Vagina (tissue), 2 donors: ENCODE data around the gene ASTL. TPM values are rescaled to one million over a fixed set of nuclear protein-coding genes. Genes with fewer than 3 reads are reported as not detected.

Experiments used
- DNase-seq, 2 donors: peaks; one replicate each; pipeline ENCODE4 v3.0.0-alpha.2; 2017; ENCODE audit errors: extremely low spot score in 2 of 2
- H3K27ac ChIP-seq: fragments of 200-600 bp; sonication (generic); one replicate; pipeline ENCODE4 v1.5.1; 2019
- H3K27me3 ChIP-seq: fragments of 200-600 bp; sonication (generic); one replicate; pipeline ENCODE4 v1.5.1; 2019
- H3K36me3 ChIP-seq, 2 donors: fragments of 200-600 bp; sonication (generic); one replicate each; pipeline ENCODE4 v1.5.1; 2017 to 2019
- H3K4me1 ChIP-seq: fragments of 200-600 bp; sonication (generic); one replicate; pipeline ENCODE4 v1.5.1; 2019
- H3K4me3 ChIP-seq, 2 donors: fragments of 200-600 bp; sonication (generic); 1 replicate in 1 of 2; 2 replicates in 1 of 2; pipeline ENCODE4 v1.5.1; 2016 to 2019
- H3K9me3 ChIP-seq: fragments of 200-600 bp; sonication (generic); one replicate; pipeline ENCODE4 v1.5.1; 2019
- POLR2A ChIP-seq, 2 donors: fragments of 450-650 bp; IDR thresholded peaks; one replicate each; pipeline ENCODE4 v1.6.1; 2017; ENCODE audit warnings: antibody characterized with exemption in 2 of 2, mild to moderate bottlenecking in 2 of 2, moderate library complexity in 2 of 2
- POLR2AphosphoS5 ChIP-seq, 2 donors: sonication (generic); formaldehyde crosslinking; IDR thresholded peaks; one replicate each; pipeline ENCODE4 v1.9.0; 2017; ENCODE audit warnings: antibody characterized with exemption in 2 of 2, mild to moderate bottlenecking in 2 of 2, low read depth in 1 of 2; ENCODE audit not compliant: insufficient read depth in 1 of 2
- intact Hi-C: fragments of 100-400 bp; cut with DNase I; formaldehyde crosslinking; loops from one replicate; pipeline ENCODE4 v1.15.1; 2023
- total RNA-seq: library from RNA; depleted of rRNA; stranded (reverse); fragments of >200 nt; gene quantifications from one replicate; pipeline ENCODE4 v1.2.3, GENCODE V29; 2016
- TF ChIP-seq, protein P1 (sequence below), 3 experiments: fragments of 450-650 bp in 2 of 3; fragments of 200-600 bp in 1 of 3; sonication (generic) in 1 of 3; IDR thresholded peaks; one replicate each; pipeline ENCODE4 v1.5.1; 2017 to 2019; ENCODE audit warnings: antibody characterized with exemption in 3 of 3, mild to moderate bottlenecking in 2 of 3, moderate library complexity in 2 of 3

The ASTL gene
- total RNA-seq, 1 donor from 2014 or later = not detected

DNA sequence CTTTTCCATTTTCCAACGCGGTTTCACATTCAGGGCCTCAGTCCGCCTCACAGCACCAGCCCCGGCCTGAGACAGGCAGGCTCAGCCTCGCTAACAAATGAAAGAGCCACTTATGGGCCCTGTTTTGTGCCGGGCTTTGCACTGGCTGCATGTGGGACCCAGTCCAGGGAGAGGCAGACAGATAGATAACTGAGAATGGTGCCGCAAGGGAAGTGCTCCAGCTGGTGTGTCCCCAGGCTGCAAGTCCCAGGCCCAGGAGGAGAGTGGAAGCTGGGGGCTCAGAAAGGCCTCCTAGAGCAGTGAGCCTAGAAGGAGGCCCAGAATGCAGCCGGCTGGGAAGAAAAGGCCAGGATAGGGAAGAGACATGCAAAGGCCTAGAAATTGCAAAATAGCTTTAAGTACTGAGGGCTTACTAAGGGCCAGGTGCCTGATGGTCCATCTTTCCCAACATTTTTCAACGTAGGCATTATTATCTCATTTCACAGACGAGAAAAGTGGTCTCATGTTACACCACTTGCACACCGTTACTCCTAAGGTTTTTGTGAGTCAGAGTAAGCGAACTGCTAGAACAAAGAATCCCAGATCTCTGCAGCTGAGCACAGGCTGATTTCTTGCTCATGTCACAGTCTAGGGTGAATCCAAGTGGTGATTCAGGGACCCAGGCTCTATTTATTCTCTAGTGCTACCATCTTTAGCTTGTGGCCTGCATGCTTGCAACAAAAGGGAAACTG, 47.9 kb downstream of the ASTL start:
- Histone ChIP-seq H3K9me3 (no peaks in the 10 kb centered on the region), H3K4me3 (no peak overlapping the region), H3K4me1 (peaks cover 9% of the 10 kb centered on the region), H3K27ac (no peak overlapping the region), H3K27me3 (no peaks in the 10 kb centered on the region), H3K36me3 (no peaks in the 10 kb centered on the region)
- TF ChIP-seq, protein P1, sequence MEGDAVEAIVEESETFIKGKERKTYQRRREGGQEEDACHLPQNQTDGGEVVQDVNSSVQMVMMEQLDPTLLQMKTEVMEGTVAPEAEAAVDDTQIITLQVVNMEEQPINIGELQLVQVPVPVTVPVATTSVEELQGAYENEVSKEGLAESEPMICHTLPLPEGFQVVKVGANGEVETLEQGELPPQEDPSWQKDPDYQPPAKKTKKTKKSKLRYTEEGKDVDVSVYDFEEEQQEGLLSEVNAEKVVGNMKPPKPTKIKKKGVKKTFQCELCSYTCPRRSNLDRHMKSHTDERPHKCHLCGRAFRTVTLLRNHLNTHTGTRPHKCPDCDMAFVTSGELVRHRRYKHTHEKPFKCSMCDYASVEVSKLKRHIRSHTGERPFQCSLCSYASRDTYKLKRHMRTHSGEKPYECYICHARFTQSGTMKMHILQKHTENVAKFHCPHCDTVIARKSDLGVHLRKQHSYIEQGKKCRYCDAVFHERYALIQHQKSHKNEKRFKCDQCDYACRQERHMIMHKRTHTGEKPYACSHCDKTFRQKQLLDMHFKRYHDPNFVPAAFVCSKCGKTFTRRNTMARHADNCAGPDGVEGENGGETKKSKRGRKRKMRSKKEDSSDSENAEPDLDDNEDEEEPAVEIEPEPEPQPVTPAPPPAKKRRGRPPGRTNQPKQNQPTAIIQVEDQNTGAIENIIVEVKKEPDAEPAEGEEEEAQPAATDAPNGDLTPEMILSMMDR (IDR thresholded peaks at IDR 0.05) = no peak
- TF ChIP-seq POLR2A (IDR thresholded peaks at IDR 0.05) = no peak
- TF ChIP-seq POLR2AphosphoS5 (IDR thresholded peaks at IDR 0.05; ENCODE audit: insufficient read depth in 1 of 2, low read depth in 1 of 2) = no peak
- peak in 1 of 2 donors; percentile 74 for DNase-seq
- intact Hi-C loops = no loop called here

DNA sequence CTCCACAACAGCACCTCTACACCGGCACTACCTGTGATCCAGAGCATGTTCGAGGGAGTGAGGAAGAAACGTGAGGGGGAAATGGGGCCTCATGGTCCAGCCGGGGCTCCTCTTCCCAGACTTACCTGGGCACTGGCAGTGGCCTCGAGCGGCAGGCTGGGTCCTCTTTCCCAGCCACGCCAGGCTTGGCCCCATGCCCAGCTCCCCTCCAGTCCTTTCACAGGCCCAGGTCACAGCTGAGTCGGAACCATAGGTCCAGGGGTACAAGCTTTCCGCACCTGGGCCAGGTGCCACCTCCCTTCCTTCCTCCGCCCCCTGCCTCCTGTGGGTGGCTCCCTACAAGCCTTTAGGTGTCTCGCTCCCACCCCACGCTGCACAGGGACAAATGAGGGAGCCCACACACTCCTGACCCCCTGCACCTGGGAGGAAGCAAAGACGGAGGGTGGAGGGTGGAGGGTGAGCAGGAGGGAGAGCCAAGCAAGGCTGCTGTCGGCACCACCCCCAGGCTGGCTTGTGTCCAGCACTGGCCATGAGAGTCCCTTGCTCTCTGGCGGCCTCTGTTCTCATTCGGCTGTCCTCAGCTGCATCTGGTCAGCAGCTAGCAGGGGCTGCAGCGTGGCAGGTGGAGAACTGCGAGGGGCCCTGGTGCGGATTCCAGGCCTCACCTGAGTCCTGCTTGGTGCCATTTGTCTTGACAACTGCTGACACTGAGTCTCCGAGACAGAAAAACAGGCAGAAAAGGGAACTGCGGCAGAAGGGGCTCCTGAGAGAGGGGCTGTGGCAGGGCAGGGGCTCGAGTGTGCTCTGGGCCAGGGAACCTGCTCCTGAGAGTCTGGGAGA, 48.7 kb downstream of the ASTL start:
- Histone ChIP-seq H3K4me1 (peaks cover 9% of the 10 kb centered on the region), H3K9me3 (no peaks in the 10 kb centered on the region), H3K27ac (no peak overlapping the region), H3K27me3 (no peaks in the 10 kb centered on the region), H3K36me3 (no peaks in the 10 kb centered on the region), H3K4me3 (no peak overlapping the region)
- TF ChIP-seq POLR2A (IDR thresholded peaks at IDR 0.05) (no peak), POLR2AphosphoS5 (IDR thresholded peaks at IDR 0.05; ENCODE audit: insufficient read depth in 1 of 2, low read depth in 1 of 2) (no peak)
- TF ChIP-seq, protein P1 (IDR thresholded peaks at IDR 0.05) = no peak
- intact Hi-C loops = no loop called here
- DNase-seq = peak in 1 of 2 donors; percentile 47

DNA sequence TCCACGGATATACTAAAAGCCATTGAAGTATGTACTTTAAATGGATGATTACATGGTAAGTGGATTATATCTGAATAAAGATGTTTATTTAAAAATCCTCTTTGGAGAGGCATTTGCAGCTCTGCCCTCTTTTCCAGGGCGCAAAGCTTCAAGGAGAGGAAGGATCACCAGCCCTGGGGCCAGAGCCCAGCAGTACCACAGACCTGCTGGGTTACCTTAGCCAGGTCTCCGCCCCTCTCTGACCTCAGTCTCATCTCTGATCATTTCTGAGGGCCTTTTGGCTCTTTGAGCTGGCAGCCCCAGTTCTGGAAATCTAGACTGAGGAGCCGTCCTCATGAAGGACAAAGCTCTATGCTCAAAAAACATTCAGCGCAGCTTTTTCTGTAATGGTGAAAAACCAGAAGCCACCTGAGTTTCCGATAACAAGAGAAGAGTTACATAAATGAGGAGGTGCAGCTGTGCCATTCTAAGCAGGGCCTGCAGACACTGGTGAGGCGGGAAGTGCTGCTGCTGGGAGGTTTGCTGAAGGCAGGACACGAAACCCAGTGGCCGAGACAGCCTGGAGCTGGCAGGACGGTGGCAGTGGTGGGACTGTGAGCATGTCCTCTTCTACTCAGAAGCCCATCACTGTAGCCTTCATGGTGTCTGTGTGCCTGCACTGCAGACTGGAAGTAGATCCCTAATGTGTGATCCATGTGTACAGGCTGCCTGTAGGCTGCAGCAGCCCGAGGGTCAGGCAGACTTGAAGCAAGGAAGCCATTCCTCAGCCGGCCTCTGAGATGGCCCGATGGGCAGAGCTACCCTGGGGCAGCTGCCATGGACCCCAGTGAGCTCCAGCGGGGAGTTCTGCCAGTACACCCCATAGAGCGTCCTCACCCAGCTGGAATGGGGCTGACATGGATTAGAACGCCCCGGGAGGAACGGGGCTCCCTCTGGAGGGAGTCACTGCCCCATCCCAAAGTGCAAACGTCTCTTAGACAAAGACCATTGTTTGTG, 49.7 kb downstream of the ASTL start:
- H3K4me1 ChIP-seq = peaks cover 9% of the 10 kb centered on the region
- no peak for TF ChIP-seq POLR2A (IDR thresholded peaks at IDR 0.05)
- TF ChIP-seq POLR2AphosphoS5 (IDR thresholded peaks at IDR 0.05; ENCODE audit: insufficient read depth in 1 of 2, low read depth in 1 of 2) = no peak
- TF ChIP-seq, protein P1 (IDR thresholded peaks at IDR 0.05) = no peak
- no peak overlapping the region for H3K4me3 ChIP-seq
- intact Hi-C loops = no loop called here
- no peak overlapping the region for H3K27ac ChIP-seq
- no peaks in the 10 kb centered on the region for H3K9me3 ChIP-seq
- DNase-seq = peak; percentile 52 to 93
- no peaks in the 10 kb centered on the region for H3K36me3 ChIP-seq
- no peaks in the 10 kb centered on the region for H3K27me3 ChIP-seq

DNA sequence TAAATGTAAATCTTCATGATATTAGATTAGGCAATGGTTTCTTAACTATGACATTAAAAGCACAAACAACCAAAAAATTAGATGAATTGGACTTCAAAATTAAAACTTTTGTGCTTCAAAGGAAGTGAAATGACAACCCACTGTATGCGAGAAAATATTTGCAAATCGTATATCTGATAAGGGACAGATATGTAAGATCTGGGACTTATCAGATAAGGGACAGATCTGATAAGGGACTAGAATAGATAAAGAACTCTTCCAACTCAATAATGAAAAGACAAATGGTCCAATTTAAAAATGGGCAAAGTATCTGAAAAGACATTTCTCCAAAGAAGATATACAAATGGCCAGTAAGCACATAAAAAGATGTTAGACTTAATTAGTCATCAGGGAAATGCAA, 51.2 kb downstream of the ASTL start:
- DNase-seq = no peak
- Histone ChIP-seq H3K27me3 (no peaks in the 10 kb centered on the region), H3K36me3 (no peaks in the 10 kb centered on the region), H3K4me1 (peaks cover 7% of the 10 kb centered on the region), H3K9me3 (no peaks in the 10 kb centered on the region), H3K4me3 (no peak overlapping the region), H3K27ac (no peak overlapping the region)
- intact Hi-C loops = no loop called here
- no peak for TF ChIP-seq POLR2A (IDR thresholded peaks at IDR 0.05)
- TF ChIP-seq, protein P1 (IDR thresholded peaks at IDR 0.05) = no peak
- TF ChIP-seq POLR2AphosphoS5 (IDR thresholded peaks at IDR 0.05; ENCODE audit: insufficient read depth in 1 of 2, low read depth in 1 of 2) = no peak
